GM19438 (cell line): Measurements from ENCODE around the gene HSD17B7.
"Not testable (repeated sequence)": the region's sequence is repeated elsewhere in the genome, so short reads cannot be mapped to it uniquely, and the experiment has no call there.

ENCODE experiments used
- ATAC-seq: cut with Tn5 transposase; IDR thresholded peaks from one replicate; pipeline ENCODE4 v1.9.1; 2021; ENCODE audit warnings: low read depth; ENCODE audit not compliant: unreplicated experiment

HSD17B7 gene, protein sequence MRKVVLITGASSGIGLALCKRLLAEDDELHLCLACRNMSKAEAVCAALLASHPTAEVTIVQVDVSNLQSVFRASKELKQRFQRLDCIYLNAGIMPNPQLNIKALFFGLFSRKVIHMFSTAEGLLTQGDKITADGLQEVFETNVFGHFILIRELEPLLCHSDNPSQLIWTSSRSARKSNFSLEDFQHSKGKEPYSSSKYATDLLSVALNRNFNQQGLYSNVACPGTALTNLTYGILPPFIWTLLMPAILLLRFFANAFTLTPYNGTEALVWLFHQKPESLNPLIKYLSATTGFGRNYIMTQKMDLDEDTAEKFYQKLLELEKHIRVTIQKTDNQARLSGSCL

DNA sequence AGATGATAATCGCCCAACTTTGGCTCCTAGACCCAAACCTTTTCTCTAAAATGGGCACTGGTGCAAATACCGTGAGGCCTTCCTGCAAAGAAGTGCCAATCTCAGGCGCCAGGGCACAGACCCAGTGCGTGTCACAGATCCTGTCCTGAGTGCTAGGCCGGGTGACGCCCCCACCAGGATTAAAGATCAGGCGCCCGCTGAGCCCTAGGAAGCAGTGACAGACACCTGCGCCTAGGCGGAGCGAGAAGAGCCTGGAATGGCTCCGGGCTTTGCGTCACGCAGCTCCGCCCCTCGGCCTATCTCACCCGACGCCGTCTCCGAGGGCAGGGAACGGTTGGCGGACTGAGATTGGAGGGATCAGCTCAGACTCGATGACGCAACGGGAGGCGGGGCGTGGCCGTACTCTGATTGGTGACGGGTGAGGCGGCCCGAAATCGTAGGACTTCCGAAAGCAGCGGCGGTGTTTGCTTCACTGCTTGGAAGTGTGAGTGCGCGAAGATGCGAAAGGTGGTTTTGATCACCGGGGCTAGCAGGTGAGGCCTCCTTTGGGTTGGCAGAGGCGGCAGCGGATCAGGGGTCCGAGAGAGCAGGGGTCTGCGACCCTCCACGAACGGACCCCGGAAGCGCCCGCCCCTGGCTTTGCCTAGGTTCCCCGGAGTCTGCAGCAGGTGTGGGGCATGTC, at the start of gene HSD17B7:
Gene HSD17B7, plus strand, starts transcription at position 400 of the 682 bp plus-strand sequence. Its CDS starts 99 bp downstream, at position 499.
- peak; percentile 99 for ATAC-seq

DNA sequence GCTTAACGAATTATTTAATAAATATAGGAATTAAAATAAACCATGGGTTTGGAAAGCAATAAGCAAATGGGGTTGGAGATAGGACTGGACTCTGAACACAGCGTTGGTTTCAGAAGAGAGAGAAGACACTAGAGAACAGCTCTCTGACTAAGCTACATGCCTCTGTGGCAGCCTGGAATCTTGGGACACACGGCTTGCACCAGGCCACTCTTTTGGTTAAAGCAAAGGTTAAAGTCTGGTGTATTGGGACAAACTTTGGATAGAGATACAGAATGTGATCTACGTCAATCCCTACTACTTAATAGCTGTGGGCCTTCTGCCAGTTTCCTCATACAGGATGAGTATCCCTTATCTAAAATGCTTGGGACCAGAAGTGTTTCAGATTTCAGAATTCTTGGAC, 49.7 kb upstream of the HSD17B7 start:
- ATAC-seq, result no peak

DNA sequence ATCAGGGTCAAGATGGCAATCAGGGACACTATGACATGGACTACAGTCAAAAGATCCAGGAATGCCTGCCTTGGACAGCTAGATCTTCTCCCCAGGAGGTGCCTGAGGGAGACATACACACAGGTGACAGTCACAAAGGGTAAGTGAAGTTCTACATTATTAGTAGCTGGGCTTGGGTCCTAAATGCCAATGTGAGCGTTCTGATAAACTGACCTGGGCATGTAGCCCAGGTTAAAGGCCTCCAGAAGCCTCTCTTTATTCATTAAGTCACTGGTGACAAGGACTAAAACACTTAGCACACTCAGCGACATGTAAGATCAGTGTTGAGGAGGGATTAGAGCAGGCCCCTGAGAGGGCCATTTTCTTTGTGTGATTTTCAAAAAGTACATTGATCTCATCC, 48.9 kb upstream of the HSD17B7 start:
- ATAC-seq, result no peak

DNA sequence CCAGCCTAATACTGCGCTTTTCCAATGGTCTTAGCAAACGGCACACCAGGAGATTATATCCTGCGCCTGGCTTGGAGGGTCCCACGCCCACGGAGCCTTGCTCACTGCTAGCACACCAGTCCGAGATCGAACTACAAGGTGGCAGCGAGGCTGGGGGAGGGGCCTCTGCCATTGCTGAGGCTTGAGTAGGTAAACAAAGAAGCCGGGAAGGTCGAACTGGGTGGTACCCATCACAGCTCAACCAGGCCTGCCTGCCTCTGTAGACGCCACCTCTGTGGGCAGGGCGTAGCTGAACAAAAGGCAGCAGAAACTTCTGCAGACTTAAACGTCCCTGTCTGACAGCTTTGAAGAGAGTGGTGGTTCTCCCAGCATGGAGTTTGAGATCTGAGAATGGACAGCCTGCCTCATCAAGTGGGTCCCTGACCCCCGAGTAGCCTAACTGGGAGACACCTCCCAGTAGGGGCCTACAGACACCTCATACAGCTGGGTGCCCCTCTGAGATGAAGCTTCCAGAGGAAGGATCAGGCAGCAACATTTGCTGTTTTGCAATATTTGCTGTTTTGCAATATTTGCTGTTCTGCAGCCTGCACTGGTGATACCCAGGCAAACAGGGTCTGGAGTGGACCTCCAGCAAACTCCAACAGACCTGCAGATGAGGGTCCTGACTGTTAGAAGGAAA, 44.1 kb upstream of the HSD17B7 start:
- not testable (repeated sequence) for ATAC-seq

DNA sequence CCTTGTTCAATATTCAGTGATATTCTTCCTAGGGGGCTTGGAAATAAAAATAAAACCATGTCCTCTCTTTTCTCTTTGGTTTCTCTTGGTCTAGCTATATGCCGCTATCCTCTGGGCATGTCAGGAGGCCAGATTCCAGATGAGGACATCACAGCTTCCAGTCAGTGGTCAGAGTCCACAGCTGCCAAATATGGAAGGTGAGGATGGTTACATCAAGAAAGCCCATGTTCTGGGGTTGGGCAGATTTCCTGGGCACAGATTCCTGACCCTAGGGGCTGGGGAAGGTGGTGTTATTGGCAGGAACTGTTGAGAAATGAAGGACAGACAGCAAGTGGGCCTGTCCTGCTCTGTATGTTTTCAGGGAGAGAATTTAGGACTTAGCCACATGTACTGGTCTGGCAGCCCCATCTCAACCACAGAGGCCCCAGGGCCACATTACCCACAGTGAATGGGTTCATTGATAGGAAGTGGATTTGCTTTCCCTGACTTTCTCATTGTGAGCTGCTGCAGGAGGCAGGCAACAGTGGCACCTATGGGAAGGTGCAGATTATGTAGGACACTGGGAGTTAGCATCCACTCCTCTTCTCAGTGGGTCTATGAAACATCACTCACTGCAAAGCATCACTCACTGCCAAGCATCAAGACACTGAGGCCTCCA, 37.4 kb upstream of the HSD17B7 start:
- ATAC-seq, result no peak

DNA sequence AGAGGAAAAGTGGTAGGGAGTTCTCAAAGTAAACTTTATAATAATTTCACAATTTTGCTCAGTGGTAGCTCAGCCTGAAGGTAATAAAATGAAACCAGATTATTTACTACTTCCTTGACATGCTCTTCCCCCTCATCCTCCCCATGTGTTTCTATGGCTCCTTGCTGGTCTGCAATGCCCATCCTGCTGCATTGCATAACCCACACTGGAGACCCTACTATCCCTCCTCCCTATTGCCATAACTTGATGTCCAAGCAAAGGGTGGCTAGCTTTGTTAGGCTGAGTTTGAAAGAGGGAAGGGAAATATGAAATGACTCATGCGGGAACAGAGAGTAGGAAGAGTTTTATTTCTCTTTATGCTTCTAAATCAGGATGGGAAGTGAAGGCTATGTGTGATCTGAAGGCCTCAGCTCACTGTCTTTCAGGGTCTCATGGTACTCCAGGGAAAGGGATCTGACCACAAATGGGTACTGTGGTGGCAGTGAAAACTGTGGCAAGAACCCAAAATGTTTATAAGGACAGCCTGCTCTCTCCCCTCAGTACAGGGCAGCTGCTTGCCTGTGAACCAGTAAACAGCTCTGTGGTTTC, 36.4 kb upstream of the HSD17B7 start:
- no peak for ATAC-seq

DNA sequence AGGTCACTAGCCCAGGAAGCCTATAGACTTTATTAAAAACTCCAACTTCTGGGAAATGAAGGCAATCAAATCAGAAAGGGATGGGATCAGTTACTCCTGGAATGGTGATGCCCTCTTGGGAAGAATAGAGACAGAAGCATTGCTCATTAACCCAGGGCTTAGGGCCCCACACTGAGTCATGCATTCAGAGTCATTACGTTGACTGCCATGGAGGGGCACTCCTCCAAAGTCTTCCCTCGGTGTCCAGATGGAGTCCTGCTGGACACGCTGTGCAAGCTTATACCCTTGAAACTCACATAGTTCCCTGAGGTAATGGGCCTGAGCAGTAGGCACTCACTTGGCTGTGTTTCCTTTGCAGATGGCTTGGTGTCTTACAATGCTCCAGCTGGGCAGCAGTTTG, 35.2 kb upstream of the HSD17B7 start:
- no peak for ATAC-seq

DNA sequence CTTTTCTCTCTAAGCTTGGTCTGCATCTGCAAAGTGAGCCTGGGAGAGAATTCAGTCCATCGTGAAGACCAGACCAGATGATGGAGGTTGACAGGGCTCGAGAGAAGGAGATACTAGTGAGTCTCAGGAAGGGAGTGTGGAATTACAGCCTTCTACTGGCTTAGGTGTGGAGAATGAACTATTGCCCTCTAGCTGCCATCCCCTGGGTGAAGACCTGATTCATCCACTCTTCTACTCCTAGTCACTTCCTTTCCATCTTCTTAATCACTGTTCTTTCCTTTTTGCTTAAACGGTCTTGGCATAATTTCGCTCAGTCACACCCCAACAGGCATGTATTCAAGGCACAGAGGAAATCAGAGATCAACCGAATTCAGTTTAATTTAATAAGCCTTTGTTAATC, 34.0 kb upstream of the HSD17B7 start:
- no peak for ATAC-seq

DNA sequence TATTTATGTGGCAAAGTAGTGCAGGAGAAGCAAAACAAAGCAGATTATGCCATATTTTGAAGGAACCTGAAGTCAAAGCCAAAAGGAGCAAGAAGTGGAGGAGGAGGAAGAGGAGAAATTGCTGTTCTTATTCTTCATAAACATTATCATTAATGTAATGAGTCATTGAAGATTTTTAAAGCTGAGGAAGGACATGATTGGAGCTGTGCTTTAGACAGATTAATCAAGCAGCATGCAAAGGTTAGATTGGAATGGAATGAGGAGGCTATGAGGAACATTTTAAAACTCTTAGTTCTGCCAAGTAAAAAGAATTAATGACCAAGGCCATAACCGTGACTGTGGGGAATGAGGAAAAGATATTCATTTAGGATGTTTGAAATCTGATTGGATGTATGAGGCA, 33.0 kb upstream of the HSD17B7 start:
- no peak for ATAC-seq

DNA sequence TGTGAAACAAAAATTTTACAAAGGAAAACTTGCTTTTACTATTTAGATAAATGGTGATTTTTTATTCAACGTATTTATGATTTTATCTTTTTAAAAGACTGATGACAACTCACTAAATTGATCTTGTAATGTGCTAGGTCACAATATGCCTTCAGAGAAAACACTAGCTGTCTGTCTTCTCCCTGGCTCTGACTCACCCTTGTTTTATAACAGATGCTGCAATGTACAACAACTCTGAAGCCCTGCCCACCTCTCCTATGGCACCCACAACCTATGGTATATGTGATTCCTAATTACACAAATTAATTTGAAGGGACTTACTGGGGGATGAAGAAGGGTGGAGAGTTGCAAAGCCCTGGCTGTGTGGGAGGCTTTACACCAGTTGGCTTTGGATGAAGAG, 24.7 kb upstream of the HSD17B7 start:
- no peak for ATAC-seq

DNA sequence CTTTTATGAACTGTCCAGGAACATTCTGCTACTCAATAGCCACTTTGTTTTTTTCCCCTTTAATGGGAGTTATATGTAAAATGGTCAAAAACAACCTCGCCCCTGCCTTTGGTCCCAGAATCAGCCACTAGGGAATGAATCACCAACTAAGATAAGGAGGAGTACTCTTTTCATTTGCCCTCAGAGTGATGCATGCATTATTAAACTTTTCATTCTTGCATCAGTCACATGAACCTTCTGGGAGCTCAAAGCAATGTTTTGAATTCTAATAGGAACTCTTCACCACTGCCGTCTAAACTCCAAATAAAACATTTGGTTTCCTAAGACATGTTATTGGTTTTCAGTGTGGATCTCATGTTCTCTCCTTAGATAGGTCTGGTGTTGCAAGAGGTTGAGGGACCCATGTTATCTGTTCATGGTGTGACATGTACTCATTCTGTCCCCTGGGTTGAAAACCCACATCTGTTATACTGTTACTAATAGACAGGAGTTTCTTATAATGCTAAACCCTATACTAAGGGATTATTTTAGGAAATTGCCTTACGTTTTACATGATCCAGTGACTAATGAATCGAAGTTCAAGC, 17.8 kb upstream of the HSD17B7 start:
- no peak for ATAC-seq

DNA sequence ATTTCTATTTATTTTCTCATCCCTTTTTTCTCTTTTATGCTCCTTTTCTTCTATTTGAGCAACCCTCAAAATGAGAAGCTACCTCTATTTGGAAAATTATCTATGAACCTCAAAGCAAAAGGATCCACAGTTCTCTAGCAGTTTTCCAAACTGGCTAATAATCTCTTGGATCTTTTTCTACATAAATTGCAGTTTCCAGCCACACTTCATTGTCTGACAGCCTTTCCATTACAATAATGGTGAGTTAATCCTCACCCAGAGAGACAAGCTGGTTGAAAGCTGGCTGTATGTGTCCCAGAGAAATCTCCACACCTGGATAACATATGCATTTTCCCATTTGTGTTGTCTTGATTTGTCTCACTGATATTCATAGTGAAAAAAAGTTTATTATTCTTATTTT, 16.5 kb upstream of the HSD17B7 start:
- ATAC-seq, result no peak

DNA sequence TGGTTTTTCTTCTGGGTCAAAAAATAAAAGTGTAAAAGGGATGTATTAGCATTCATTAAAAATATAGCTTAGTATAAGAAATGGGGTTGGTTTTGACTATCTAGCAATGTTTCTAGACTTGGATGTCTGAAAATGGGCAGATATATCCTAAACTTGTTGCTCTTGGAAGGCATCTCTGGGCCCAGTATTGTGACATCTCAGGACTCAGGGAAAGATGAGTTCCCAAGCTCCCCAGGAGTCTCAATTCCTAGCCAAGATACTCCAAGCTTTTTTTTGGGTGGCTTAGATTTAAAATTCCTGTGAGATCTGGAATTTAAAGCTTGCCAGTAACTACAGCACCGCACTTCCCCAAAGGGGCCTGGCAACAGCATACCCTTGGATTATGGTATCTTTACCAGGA, 11.5 kb upstream of the HSD17B7 start:
- no peak for ATAC-seq

DNA sequence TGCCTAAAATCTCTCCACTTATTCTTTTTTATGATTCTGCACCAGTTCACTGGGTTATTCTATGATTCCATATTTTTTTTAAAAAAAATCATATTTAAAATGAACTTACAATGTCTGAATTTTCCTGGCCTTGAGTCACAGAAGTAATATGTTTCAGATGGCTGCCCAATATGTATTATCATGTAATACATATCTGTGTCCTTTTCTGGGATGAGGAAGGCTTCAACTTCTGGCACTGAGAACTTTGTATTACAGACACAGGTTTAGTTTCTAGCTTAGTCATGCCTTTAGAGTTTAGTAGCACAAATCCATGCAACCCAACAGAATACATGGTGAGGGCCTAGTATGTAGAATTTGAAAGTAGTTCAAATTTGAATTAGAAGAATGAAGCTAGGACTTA, 7.8 kb upstream of the HSD17B7 start:
- ATAC-seq, result no peak

DNA sequence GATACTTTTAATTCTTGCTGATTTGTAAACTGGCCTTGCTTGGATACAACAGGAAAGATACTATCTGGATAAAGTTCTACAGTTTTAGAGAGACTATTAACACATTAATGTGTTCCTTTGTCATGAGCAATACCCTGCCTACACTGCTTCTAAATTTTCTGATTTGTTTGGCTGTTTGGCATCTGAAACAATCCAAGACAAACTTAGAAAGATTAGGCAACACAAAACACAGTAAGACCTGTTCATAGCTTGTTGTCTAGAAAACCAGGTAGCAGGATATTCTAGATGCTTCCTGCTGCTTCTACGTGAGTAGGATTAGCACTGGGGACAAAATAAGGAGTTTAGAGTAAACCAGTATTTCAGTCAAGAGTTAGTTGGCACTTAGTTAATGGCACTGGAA, 5.6 kb upstream of the HSD17B7 start:
- not testable (repeated sequence) for ATAC-seq

DNA sequence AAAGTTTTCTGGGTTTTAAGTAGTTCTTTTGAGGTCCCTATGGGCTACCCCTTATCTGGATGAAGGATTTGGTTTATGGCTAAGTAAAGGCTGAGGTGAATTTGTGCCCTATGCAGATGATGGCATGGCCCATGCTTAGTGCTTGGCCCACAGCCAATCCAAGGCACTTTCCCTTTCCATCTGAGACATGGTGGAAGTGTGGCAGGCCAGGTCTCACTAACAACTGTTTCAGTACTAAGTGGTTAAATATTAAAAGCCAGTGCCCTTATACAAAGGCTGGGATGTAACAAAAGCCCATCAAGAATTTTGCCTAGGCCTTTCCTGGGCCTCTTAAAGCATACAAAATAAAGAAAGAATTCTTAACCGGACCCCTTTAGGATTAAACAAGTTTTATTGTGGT, 1.7 kb upstream of the HSD17B7 start:
- not testable (repeated sequence) for ATAC-seq

DNA sequence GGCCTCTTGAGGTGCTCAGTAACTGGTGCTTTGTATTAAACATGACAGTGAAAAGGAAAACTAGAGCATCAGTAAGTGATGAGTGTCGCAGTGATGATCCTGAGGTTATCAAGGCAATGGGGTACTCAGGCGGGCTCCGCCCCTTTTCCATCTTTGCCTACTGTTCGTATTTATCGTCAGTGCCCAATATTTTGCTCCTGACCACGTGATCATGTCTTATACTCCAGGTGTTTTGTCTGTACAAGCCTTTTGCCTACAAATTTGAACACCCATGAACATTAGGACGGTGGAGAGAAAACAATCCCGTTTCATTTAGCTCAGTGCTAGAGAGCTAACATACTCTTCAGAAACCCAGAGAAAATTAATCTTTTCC, 469 bp downstream of the HSD17B7 start:
- ATAC-seq, result not testable (repeated sequence)

DNA sequence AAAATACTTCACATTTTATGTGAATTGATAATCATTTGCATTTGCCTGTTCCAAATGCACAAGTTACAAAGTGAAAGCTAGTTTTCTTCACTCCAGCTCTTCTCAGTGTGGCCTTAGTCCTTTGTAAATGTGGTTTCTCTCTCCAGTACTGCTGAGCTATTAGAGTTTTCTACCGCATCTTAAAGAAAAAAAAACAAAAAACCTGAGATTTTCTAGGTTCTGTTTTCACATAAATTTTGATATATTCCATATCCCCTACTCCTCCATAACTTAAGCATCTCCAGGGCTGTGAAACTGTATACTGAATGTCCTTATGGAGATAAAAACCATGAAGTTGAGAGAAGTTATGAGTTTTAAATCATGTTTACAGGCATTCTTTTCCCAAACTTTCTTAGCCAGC, 3.8 kb downstream of the HSD17B7 start:
- ATAC-seq, result not testable (repeated sequence)

DNA sequence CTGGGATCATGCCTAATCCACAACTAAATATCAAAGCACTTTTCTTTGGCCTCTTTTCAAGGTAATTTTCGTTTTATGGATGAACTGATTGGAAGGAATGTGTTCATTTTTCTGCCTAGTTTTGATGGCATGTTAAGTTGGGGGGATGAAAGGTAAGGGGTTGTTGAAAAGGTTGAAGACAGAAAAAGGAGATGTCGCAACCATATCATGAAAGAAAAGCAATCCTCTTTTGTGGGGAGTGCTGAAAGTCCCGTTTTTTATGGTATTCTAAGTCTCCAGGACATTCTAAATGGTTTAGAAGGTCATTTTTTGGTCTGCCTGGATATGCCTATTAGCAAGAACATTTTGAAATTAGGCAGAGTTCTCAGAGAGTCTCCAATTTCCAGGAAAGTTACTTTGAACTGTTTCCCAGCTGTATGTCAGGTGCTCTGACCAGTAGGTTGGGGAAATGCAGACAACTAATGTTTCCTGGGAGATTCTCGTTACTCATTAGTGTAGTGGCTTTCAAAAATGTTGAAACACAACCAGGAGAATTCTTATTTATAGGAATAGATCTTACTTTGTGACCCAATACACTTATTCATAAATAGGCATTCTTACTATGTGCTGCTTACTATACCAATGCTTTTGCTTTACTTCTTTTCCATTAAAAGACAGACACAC, 6.2 kb downstream of the HSD17B7 start:
- ATAC-seq, result not testable (repeated sequence)
